ENCODE measurements around the gene ERBB3.

GRCh38 chr12:56129206-56129941 lies 49.4 kb downstream of the ERBB3 start:
- TF ChIP-seq CTCF (IDR thresholded peaks at IDR 0.05) (no peak), POLR2A (IDR thresholded peaks at IDR 0.05) (no peak)

Measured in right lobe of liver (tissue), 4 donors.